K562 (cell line): ENCODE results near the gene SMAD3. TPM values are rescaled to one million over a fixed set of nuclear protein-coding genes. Genes with fewer than 3 reads are reported as not detected.

Experiments
- ASH1L ChIP-seq: fragments of 450-650 bp; IDR thresholded peaks from 2 replicates; pipeline ENCODE4 v1.6.1; 2018; ENCODE audit warnings: borderline replicate concordance, mild to moderate bottlenecking, low read depth; ENCODE audit not compliant: partially characterized antibody
- BHLHE40 ChIP-seq: IDR thresholded peaks from 2 replicates; pipeline ENCODE4 v1.6.1; 2011; ENCODE audit warnings: low read length, improper control_type of control experiment
- EP300 ChIP-seq: IDR thresholded peaks from 2 replicates; pipeline ENCODE4 v1.6.1; 2012; ENCODE audit warnings: low read length, improper control_type of control experiment
- IFI16 ChIP-seq: fragments of 250-450 bp; sonication (Bioruptor Pico); IDR thresholded peaks from 2 replicates; pipeline ENCODE4 v2.1.2; 2022; ENCODE audit warnings: mild to moderate bottlenecking, inconsistent platforms
- KHSRP ChIP-seq: fragments of 450-650 bp; IDR thresholded peaks from 2 replicates; pipeline ENCODE4 v1.6.1; 2017
- MAFK ChIP-seq: IDR thresholded peaks from 2 replicates; pipeline ENCODE4 v1.6.1; 2011; ENCODE audit warnings: low read length, improper control_type of control experiment
- MCM5 ChIP-seq: fragments of 450-650 bp; IDR thresholded peaks from 2 replicates; pipeline ENCODE4 v1.6.1; 2016; ENCODE audit warnings: low read depth
- MYNN ChIP-seq, 2 experiments: sonication (generic); formaldehyde crosslinking in 1 of 2; IDR thresholded peaks; 2 replicates each; pipeline versions ENCODE4 v1.5.0 to v1.6.1; 2016 to 2020; ENCODE audit warnings: antibody characterized with exemption in 1 of 2, missing genetic modification reagents in 1 of 2
- SIX5 ChIP-seq, 2 experiments: IDR thresholded peaks; 2 replicates each; pipeline ENCODE4 v1.6.1; 2011; ENCODE audit warnings: low read length in 2 of 2, borderline replicate concordance in 1 of 2, low read depth in 1 of 2, mild to moderate bottlenecking in 1 of 2, moderate library complexity in 1 of 2; ENCODE audit not compliant: insufficient read depth in 1 of 2
- SLC30A9 ChIP-seq: fragments of 250-450 bp; sonication (Bioruptor Pico); IDR thresholded peaks from 2 replicates; pipeline ENCODE4 v1.8.0; 2022; ENCODE audit warnings: mild to moderate bottlenecking, moderate library complexity
- THRAP3 ChIP-seq: fragments of 450-650 bp; IDR thresholded peaks from 2 replicates; pipeline ENCODE4 v1.6.1; 2016; ENCODE audit warnings: mild to moderate bottlenecking, inconsistent platforms, borderline replicate concordance
- TSHZ1 ChIP-seq: fragments of 250-450 bp; sonication (Bioruptor Pico); IDR thresholded peaks from 2 replicates; pipeline ENCODE4 v1.4.0; 2020; ENCODE audit warnings: mild to moderate bottlenecking, moderate library complexity
- YBX1 ChIP-seq: fragments of 450-650 bp; IDR thresholded peaks from 2 replicates; pipeline ENCODE4 v1.7.1; 2016; ENCODE audit warnings: mild to moderate bottlenecking
- ZBTB7A ChIP-seq: IDR thresholded peaks from 2 replicates; pipeline ENCODE4 v1.6.1; 2011; ENCODE audit warnings: low read depth, mild to moderate bottlenecking, low read length, moderate library complexity, borderline replicate concordance; ENCODE audit not compliant: control insufficient read depth
- ZFP30 ChIP-seq: fragments of 250-450 bp; sonication (Bioruptor Pico); IDR thresholded peaks from 2 replicates; pipeline ENCODE4 v1.8.0; 2022; ENCODE audit warnings: moderate library complexity, mild to moderate bottlenecking, inconsistent platforms, borderline replicate concordance
- ZNF280B ChIP-seq: fragments of 250-450 bp; sonication (Bioruptor Pico); IDR thresholded peaks from 2 replicates; pipeline ENCODE4 v1.5.1; 2021; ENCODE audit warnings: mild to moderate bottlenecking
- ZNF436 ChIP-seq: fragments of 250-450, 450-650 bp; sonication (Bioruptor Pico); formaldehyde crosslinking; IDR thresholded peaks from 2 replicates; pipeline ENCODE4 v1.7.0; 2020; ENCODE audit warnings: mild to moderate bottlenecking
- ZNF586 ChIP-seq: fragments of 450-650 bp; formaldehyde crosslinking; conservative IDR thresholded peaks from 2 replicates; pipeline ENCODE4 v1.4.0; 2020; ENCODE audit warnings: mild to moderate bottlenecking, moderate library complexity
- ZNF592 ChIP-seq: fragments of 450-650 bp; IDR thresholded peaks from 2 replicates; pipeline ENCODE4 v1.6.1; 2017; ENCODE audit warnings: antibody characterized with exemption, mild to moderate bottlenecking
- polyA plus RNA-seq, 8 experiments: library from polyadenylated mRNA; depleted of rRNA in 4 of 8; stranded (reverse) in 5 of 8; unstranded in 3 of 8; fragments of >200 nt; fragmentation: Nextera tagmentation in 2 of 8; fragmentation: Illumina TruSeq in 1 of 8; extraction: Ambion mirVana in 2 of 8; extraction: Trizol in 1 of 8; gene quantifications; 2 replicates each; pipeline versions ENCODE4 v1.2.1 to v1.2.3, GENCODE V29; 2011 to 2014; ENCODE audit warnings: inconsistent platforms in 1 of 8, missing spikeins in 1 of 8
- total RNA-seq, 7 experiments: library from RNA; depleted of rRNA in 6 of 7; stranded (reverse); fragments of >200 nt in 6 of 7; fragmentation: Illumina TruSeq in 2 of 7; extraction: Trizol in 2 of 7; gene quantifications; 2 replicates each; pipeline versions ENCODE4 v1.2.1 to v1.2.3, GENCODE V29; 2011 to 2021; ENCODE audit warnings: low replicate concordance in 1 of 7

SMAD3 gene
- total and polyA plus RNA-seq, 9 of the 15 experiments (the other 6 are each of a cell fraction or from before 2014, with no cell fraction given) = 4.3 to 39.2 (median 11.1) TPM

- no peak for TF ChIP-seq IFI16
- TF ChIP-seq ZBTB7A = no peak
- no peak for TF ChIP-seq SIX5 (IDR thresholded peaks at IDR 0.05; ENCODE audit: borderline replicate concordance in 1 of 2, insufficient read depth in 1 of 2, low read depth in 1 of 2, low read length in 2 of 2)
- TF ChIP-seq KHSRP = no peak
- TF ChIP-seq ZNF280B (CRISPR knock-in tag) = no peak
- TF ChIP-seq SLC30A9 = no peak
- no peak for TF ChIP-seq ZNF592
- TF ChIP-seq ZNF586 = no peak
- TF ChIP-seq BHLHE40 = 0 out of 2 replicates have a peak, but pooled peaks have one; percentile 8
- peak; percentile 60; the same call in 1 of the 2 replicates for TF ChIP-seq MYNN (IDR thresholded peaks at IDR 0.05)
- TF ChIP-seq MYNN (CRISPR knock-in tag; IDR thresholded peaks at IDR 0.05) = no peak
- TF ChIP-seq YBX1 = no peak
- TF ChIP-seq TSHZ1 (CRISPR knock-in tag) = no peak
- no peak for TF ChIP-seq ASH1L
- TF ChIP-seq EP300 = peak; percentile 6; the same call in 1 of the 2 replicates
- no peak for TF ChIP-seq MCM5
- TF ChIP-seq MAFK = no peak
- no peak for TF ChIP-seq ZNF436 (CRISPR knock-in tag)
- TF ChIP-seq THRAP3 = no peak
- TF ChIP-seq ZFP30 (CRISPR knock-in tag) = no peak
Measured at GRCh38 chr15:67097930-67098740, 32.7 kb downstream of the SMAD3 start (continued).
